ENCODE data around the gene ING3. TPM values are rescaled to one million over a fixed set of nuclear protein-coding genes. Genes with fewer than 3 reads are reported as not detected.

The ING3 gene
- total and polyA plus RNA-seq, 9 of the 15 experiments (the other 6 are each of a cell fraction or from before 2014, with no cell fraction given) = 22.8 to 233 (median 50.4) TPM

GRCh38 chr7:120985130-120985758 lies 34.7 kb downstream of the ING3 start (continued):
- TF ChIP-seq RFX7 (CRISPR knock-in tag; IDR thresholded peaks at IDR 0.05) (no peak), C11orf30 (IDR thresholded peaks at IDR 0.05; ENCODE audit: low read depth) (0 out of 2 replicates have a peak, but pooled peaks have one; percentile 23), NEUROD1 (IDR thresholded peaks at IDR 0.05; ENCODE audit: borderline replicate concordance, low read depth, low read length, partially characterized antibody) (no peak), SUPT5H (IDR thresholded peaks at IDR 0.05) (no peak), HMBOX1 (IDR thresholded peaks at IDR 0.05) (peak; percentile 97), FOXP4 (CRISPR knock-in tag; IDR thresholded peaks at IDR 0.05; ENCODE audit: borderline replicate concordance) (no peak), ZNF140 (CRISPR knock-in tag; IDR thresholded peaks at IDR 0.05) (no peak), ZNF76 (CRISPR knock-in tag; IDR thresholded peaks at IDR 0.05; ENCODE audit: borderline replicate concordance) (no peak), HSF4 (CRISPR knock-in tag; IDR thresholded peaks at IDR 0.05; ENCODE audit: borderline replicate concordance) (no peak), TSC22D4 (tag; IDR thresholded peaks at IDR 0.05) (no peak), RBM15 (IDR thresholded peaks at IDR 0.05; ENCODE audit: insufficient read depth, low read length) (no peak), KDM1A (IDR thresholded peaks at IDR 0.05) (peak; percentile 42 to 53; a peak in 3 of 4 replicates), NR4A1 (CRISPR knock-in tag; IDR thresholded peaks at IDR 0.05) (no peak), NR4A1 (tag; IDR thresholded peaks at IDR 0.05) (no peak), KLF6 (CRISPR knock-in tag; IDR thresholded peaks at IDR 0.05; ENCODE audit: borderline replicate concordance) (no peak), RFX1 (IDR thresholded peaks at IDR 0.05) (no peak), POLR2B (IDR thresholded peaks at IDR 0.05; ENCODE audit: low read depth, partially characterized antibody) (no peak), TRIM28 (IDR thresholded peaks at IDR 0.05) (no peak), PHF21A (IDR thresholded peaks at IDR 0.05; ENCODE audit: borderline replicate concordance, low read depth) (no peak), ZNF239 (CRISPR knock-in tag; IDR thresholded peaks at IDR 0.05) (0 out of 2 replicates have a peak, but pooled peaks have one; percentile 15), PYGO2 (tag; IDR thresholded peaks at IDR 0.05) (peak; percentile 51; the same call in 1 of the 2 replicates)
- TF ChIP-seq, protein P1, sequence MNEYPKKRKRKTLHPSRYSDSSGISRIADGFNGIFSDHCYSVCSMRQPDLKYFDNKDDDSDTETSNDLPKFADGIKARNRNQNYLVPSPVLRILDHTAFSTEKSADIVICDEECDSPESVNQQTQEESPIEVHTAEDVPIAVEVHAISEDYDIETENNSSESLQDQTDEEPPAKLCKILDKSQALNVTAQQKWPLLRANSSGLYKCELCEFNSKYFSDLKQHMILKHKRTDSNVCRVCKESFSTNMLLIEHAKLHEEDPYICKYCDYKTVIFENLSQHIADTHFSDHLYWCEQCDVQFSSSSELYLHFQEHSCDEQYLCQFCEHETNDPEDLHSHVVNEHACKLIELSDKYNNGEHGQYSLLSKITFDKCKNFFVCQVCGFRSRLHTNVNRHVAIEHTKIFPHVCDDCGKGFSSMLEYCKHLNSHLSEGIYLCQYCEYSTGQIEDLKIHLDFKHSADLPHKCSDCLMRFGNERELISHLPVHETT (CRISPR knock-in tag; conservative IDR thresholded peaks at IDR 0.05 in 1 of 2, IDR thresholded peaks at IDR 0.05 in 1 of 2) = peak in 1 of 2 experiments; percentile 36; a peak in 1 of 4 replicates
- TF ChIP-seq, protein P2, sequence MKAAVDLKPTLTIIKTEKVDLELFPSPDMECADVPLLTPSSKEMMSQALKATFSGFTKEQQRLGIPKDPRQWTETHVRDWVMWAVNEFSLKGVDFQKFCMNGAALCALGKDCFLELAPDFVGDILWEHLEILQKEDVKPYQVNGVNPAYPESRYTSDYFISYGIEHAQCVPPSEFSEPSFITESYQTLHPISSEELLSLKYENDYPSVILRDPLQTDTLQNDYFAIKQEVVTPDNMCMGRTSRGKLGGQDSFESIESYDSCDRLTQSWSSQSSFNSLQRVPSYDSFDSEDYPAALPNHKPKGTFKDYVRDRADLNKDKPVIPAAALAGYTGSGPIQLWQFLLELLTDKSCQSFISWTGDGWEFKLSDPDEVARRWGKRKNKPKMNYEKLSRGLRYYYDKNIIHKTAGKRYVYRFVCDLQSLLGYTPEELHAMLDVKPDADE (conservative IDR thresholded peaks at IDR 0.05; ENCODE audit: control insufficient read depth, low read depth, low read length) = no peak
